ENCODE results near the gene DICER1.
A peak's percentile ranks its signal among the peaks of the same experiment; 100 is the strongest.

The DICER1 gene

DNA sequence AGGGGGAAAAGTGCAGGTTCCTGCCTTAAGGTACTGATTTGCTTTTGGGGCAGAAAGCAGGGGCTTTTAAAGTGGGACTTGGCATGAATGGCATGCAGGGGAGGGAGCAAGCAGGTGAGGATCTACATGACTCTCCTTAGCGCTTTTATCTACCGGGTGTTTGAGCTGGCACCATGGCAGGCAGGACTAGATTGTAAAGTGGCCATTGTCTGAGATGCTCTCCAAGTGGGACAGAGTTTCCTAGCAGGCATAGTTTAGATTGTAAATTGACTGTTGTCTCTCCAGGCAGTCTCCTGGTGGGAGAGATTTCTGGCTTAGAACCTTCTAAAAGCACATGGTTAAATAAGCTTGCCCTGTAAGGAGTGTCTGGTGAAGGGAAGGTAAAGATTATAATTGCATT is 5.3 kb upstream of the DICER1 start:
- no peak for DNase-seq (ENCODE audit: low read depth)
- in situ Hi-C loops (cut with HindIII; ENCODE audit: low sequenced_read_pairs): no loop called here
- H3K4me3 ChIP-seq (ENCODE audit: low read depth, low read length): no peak overlapping the region
- TF ChIP-seq, protein P1, sequence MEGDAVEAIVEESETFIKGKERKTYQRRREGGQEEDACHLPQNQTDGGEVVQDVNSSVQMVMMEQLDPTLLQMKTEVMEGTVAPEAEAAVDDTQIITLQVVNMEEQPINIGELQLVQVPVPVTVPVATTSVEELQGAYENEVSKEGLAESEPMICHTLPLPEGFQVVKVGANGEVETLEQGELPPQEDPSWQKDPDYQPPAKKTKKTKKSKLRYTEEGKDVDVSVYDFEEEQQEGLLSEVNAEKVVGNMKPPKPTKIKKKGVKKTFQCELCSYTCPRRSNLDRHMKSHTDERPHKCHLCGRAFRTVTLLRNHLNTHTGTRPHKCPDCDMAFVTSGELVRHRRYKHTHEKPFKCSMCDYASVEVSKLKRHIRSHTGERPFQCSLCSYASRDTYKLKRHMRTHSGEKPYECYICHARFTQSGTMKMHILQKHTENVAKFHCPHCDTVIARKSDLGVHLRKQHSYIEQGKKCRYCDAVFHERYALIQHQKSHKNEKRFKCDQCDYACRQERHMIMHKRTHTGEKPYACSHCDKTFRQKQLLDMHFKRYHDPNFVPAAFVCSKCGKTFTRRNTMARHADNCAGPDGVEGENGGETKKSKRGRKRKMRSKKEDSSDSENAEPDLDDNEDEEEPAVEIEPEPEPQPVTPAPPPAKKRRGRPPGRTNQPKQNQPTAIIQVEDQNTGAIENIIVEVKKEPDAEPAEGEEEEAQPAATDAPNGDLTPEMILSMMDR (IDR thresholded peaks at IDR 0.05; ENCODE audit: low read depth, low read length, missing control alignments): no peak

DNA sequence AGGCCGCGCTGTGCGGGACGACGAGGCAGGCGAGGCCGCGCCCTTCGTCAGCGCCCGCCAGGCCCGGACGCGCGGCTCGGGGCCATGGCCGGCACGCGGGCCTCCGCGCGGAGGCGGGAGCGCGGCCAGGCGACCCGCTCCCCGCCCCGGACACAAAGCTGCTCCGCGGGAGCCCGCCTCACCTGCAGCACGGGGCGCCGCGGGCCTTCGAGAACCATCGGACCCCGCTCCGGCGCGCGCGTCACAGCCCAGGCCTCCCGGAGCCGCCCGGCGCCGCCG is 342 bp downstream of the DICER1 start:
- in situ Hi-C loops (cut with HindIII; ENCODE audit: low sequenced_read_pairs): no loop called here
- TF ChIP-seq, protein P1 (IDR thresholded peaks at IDR 0.05; ENCODE audit: low read depth, low read length, missing control alignments): no peak
- H3K4me3 ChIP-seq (ENCODE audit: low read depth, low read length): peak overlapping the region; percentile 77

DNA sequence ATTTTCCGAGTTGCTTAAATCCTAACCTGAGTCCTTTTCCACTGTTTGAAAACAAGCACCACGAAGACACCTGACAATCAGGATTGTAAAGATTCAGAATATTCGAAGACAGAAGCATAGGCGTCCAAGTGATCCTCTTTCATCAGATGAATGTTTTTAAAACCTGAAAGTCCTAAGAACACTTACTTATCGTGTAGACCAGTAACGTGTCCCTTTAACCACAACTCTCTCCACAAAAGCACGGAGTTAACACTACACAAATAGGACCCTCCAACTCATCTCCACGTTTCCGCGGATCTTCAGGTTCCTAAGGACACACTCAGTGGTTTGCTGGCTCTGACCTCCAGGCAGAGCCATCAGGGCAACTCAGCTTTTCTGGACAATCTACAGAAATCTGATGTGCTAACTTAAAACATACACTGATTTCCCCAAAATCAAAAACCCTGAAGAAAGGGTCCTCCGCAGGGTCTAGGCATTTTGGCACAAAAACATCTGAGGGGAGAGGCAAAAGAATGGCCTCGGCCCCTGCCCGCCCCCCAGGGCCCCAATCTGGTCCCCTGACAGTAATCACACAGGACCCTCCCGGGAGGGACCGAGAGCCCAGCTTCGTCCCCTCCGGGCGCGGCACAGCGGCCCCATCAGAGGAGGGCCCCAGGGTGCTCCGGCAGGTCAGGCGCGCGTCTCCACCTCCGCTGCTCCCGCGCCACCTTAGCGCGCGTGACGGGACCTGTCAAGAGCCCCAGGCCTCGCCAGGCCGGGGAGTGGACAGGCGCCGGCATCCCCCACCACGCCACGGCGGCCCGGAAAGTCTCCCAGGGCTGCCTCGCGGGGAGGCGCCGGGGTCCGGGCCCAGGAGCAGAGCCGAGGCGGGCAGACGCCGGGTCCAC is 925 bp downstream of the DICER1 start:
- H3K4me3 ChIP-seq (ENCODE audit: low read depth, low read length): peak overlapping the region; percentile 77
- TF ChIP-seq, protein P1 (IDR thresholded peaks at IDR 0.05; ENCODE audit: low read depth, low read length, missing control alignments): no peak
- DNase-seq (ENCODE audit: low read depth): no peak
- in situ Hi-C loops (cut with HindIII; ENCODE audit: low sequenced_read_pairs): no loop called here

More for the DNA sequence above, 342 bp downstream of the DICER1 start:
- no peak for DNase-seq (ENCODE audit: low read depth)

DNA sequence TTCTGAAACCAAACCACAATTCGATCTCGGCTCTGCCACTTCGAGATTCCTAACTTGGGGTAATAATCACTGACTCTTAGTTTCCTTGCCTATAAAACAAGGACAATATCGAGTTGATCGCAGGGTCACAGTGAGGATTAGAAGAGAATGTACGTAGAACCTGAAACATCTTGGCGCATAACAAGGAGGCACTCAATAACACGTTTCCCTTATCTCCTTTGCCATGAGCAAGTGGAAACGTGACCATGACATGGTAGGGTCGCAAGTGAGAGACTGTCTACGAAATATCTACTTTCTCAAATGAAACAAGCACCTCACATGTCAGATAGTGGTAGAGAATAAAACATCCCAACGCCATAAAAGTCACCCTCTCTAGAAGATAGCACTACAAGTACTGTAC is 2.3 kb downstream of the DICER1 start:
- DNase-seq (ENCODE audit: low read depth): no peak
- H3K4me3 ChIP-seq (ENCODE audit: low read depth, low read length): no peak overlapping the region
- in situ Hi-C loops (cut with HindIII; ENCODE audit: low sequenced_read_pairs): no loop called here
- TF ChIP-seq, protein P1 (IDR thresholded peaks at IDR 0.05; ENCODE audit: low read depth, low read length, missing control alignments): no peak

DNA sequence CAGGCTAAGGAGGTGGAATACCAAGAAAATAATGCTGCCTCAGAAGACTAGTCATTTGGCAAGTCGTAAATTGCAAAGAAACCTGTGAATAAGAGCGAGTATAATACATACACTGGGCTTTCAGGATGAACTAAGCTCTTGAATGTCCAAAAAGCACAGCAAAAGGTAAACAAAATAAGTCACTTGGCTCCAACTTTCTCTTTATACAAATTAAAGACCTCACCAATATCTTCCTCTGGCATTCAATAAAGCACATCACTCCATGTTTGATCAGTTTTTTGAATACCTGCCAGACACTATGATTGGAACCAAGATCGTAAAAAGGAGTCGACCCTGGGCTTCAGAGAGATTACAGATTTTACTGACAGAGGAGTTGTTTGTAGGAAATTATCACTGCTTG is 3.5 kb downstream of the DICER1 start:
- no peak overlapping the region for H3K4me3 ChIP-seq (ENCODE audit: low read depth, low read length)
- TF ChIP-seq, protein P1 (IDR thresholded peaks at IDR 0.05; ENCODE audit: low read depth, low read length, missing control alignments): no peak
- DNase-seq (ENCODE audit: low read depth): no peak
- in situ Hi-C loops (cut with HindIII; ENCODE audit: low sequenced_read_pairs): no loop called here

DNA sequence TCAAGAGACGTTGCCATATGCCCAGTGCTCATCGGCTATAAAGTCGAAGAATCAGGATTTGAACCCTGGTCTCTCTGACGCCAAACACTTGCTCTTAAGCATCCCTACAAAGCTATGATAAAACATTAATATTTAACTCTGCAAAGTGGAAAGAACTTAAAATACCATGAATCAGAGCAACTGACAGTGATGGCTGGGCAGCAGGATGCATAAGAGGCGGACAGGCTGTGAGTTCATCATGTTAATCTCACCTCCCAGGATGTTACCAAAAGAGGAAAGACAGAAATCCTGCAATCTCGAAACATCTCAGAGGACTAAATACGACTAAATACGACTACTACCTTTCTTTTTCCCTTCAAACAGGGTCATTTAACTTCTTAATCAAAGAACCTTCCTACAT is 5.8 kb downstream of the DICER1 start:
- H3K4me3 ChIP-seq (ENCODE audit: low read depth, low read length): no peak overlapping the region
- in situ Hi-C loops (cut with HindIII; ENCODE audit: low sequenced_read_pairs): no loop called here
- TF ChIP-seq, protein P1 (IDR thresholded peaks at IDR 0.05; ENCODE audit: low read depth, low read length, missing control alignments): no peak
- DNase-seq (ENCODE audit: low read depth): no peak
